ENCODE results near the gene ABCC10. TPM values are rescaled to one million over a fixed set of nuclear protein-coding genes. Genes with fewer than 3 reads are reported as not detected.

The ABCC10 gene
- total RNA-seq, 1 donor from 2014 or later, result 22.8 TPM

DNA sequence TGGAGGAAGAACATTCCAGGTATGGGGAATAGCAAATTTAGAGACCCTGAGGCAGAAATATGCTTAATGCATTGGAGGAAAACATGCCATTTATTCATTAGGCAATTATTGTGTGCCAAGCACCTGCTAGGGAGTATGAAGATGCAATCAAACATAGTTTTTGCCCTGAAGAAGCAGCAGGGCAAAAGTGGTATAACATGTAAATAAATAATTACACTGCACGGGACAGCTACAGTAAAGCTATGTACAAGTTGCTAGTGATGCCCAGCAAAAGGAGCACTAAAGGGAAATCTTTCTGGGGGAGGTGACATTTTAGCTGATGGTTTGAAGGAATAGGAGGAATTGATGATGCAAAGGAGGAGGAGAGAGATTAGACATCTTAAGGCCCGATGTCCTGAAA lies 49.4 kb downstream of the ABCC10 start:
- H3K9me3 ChIP-seq, result no peaks in the 10 kb centered on the region
- TF ChIP-seq POLR2AphosphoS5 (IDR thresholded peaks at IDR 0.05; ENCODE audit: insufficient read depth in 1 of 2, low read depth in 1 of 2) (no peak), POLR2A (IDR thresholded peaks at IDR 0.05) (no peak)
- TF ChIP-seq, protein P1, sequence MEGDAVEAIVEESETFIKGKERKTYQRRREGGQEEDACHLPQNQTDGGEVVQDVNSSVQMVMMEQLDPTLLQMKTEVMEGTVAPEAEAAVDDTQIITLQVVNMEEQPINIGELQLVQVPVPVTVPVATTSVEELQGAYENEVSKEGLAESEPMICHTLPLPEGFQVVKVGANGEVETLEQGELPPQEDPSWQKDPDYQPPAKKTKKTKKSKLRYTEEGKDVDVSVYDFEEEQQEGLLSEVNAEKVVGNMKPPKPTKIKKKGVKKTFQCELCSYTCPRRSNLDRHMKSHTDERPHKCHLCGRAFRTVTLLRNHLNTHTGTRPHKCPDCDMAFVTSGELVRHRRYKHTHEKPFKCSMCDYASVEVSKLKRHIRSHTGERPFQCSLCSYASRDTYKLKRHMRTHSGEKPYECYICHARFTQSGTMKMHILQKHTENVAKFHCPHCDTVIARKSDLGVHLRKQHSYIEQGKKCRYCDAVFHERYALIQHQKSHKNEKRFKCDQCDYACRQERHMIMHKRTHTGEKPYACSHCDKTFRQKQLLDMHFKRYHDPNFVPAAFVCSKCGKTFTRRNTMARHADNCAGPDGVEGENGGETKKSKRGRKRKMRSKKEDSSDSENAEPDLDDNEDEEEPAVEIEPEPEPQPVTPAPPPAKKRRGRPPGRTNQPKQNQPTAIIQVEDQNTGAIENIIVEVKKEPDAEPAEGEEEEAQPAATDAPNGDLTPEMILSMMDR (IDR thresholded peaks at IDR 0.05), result no peak
- no peaks in the 10 kb centered on the region for H3K36me3 ChIP-seq
- peak overlapping the region; percentile 90 for H3K27ac ChIP-seq
- no peak for DNase-seq (ENCODE audit: extremely low spot score in 2 of 2)
- intact Hi-C loops (cut with DNase I), result no loop called here
- peaks cover 38% of the 10 kb centered on the region for H3K4me1 ChIP-seq
- no peaks in the 10 kb centered on the region for H3K27me3 ChIP-seq
- H3K4me3 ChIP-seq, result peak overlapping the region; percentile 67 to 90

DNA sequence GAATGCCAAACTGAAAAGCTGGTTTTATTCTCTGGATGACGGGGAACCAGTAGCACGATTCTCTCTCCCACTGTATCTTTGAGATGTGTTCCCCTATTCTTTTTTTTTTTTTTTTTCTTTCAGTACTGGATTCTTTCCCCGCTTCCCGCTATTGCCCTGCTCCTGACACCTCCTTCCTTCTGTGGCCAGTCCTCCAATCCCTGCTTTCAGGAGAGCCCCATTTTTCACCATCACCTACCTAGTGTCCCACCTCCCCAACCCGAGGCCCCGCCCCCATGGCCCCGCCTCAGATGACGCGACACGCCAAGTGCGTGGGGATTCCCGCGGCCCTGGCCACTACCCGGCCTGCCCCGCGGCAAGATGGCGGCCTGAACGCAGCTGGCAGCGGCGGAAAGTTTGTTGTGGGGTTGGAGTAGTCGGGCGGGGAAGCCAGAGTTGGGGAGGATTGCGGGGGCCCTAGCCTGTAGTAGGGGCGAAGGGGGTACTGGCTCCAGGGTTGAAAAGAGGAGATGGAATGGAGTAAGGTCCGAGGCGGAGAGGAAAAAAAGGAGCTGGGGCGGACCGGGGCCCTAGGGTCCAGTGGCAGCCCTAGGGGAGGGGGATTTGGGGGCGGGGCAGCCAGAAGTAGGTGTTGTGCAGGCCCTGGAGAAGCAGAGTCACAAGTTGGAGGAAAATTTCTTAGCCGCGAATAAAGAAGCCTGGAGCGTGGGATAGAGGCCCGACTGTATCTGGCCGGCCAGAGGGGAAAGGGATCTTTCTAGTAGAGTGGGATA lies 50.1 kb downstream of the ABCC10 start, which contains the start of gene TJAP1:
Gene TJAP1, plus strand, starts transcription at position 336 of the 773 bp plus-strand sequence. CDS start 21,432 bp downstream, outside the sequence.
- H3K36me3 ChIP-seq, result no peaks in the 10 kb centered on the region
- no peaks in the 10 kb centered on the region for H3K9me3 ChIP-seq
- peaks cover 44% of the 10 kb centered on the region for H3K4me1 ChIP-seq
- DNase-seq (ENCODE audit: extremely low spot score in 2 of 2), result no peak
- peak within 1 kb of the TSS; percentile 90 for H3K27ac ChIP-seq
- H3K4me3 ChIP-seq, result peak within 1 kb of the TSS; percentile 67 to 90
- intact Hi-C loops (cut with DNase I), result no loop called here
- no peaks in the 10 kb centered on the region for H3K27me3 ChIP-seq
- TF ChIP-seq POLR2AphosphoS5 (IDR thresholded peaks at IDR 0.05; ENCODE audit: insufficient read depth in 1 of 2, low read depth in 1 of 2), result peak; percentile 77 to 87
- TF ChIP-seq, protein P1 (IDR thresholded peaks at IDR 0.05), result no peak
- TF ChIP-seq POLR2A (IDR thresholded peaks at IDR 0.05), result peak in 1 of 2 donors; percentile 39

DNA sequence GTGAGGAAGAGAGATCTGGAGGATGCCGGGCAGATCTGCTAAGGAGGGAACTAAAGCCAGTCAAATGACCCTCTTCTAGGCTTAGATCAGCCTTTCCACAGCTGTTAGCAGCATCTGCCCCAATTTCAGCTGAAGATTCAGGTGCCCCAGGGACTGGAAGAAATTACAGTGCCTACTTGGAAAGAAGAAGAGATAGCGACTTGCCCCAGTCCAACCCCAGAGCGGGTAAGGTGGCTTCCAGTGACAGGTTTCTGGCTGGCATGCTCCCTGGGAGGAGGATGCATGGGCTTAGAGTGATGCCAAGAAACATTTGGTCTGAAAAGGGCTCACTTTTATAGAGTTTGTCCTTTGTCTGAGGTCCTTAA lies 50.6 kb downstream of the ABCC10 start:
- no peak for DNase-seq (ENCODE audit: extremely low spot score in 2 of 2)
- intact Hi-C loops (cut with DNase I), result no loop called here
- Histone ChIP-seq H3K27ac (peak overlapping the region; percentile 90), H3K4me3 (peak overlapping the region; percentile 67 to 90), H3K9me3 (no peaks in the 10 kb centered on the region), H3K36me3 (no peaks in the 10 kb centered on the region), H3K27me3 (no peaks in the 10 kb centered on the region), H3K4me1 (peaks cover 47% of the 10 kb centered on the region)
- TF ChIP-seq POLR2A (IDR thresholded peaks at IDR 0.05), result no peak

DNA sequence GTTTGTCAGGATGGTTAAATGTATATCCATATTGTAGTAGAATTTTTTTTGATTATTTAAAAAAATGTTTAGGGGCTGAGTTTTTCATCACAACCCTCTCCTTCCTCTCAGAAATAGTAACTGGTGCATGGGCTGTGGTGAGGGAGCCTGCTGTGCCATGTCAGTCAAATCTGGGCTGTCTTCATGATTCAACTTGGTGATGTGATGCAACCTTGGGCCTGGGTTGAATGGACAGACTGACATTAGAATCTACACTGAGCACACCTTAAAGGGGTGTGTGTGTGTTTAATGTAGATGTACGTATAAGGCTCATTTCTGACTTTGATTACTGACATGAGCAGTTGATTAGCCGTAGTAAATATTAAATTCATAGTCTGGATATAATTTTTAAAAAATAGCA lies 53.7 kb downstream of the ABCC10 start:
- no peak overlapping the region for H3K4me3 ChIP-seq
- H3K4me1 ChIP-seq, result peaks cover 47% of the 10 kb centered on the region
- no peaks in the 10 kb centered on the region for H3K9me3 ChIP-seq
- DNase-seq (ENCODE audit: extremely low spot score in 2 of 2), result no peak
- H3K27ac ChIP-seq, result no peak overlapping the region
- intact Hi-C loops (cut with DNase I), result no loop called here
- TF ChIP-seq POLR2AphosphoS5 (IDR thresholded peaks at IDR 0.05; ENCODE audit: insufficient read depth in 1 of 2, low read depth in 1 of 2), result no peak
- TF ChIP-seq POLR2A (IDR thresholded peaks at IDR 0.05), result no peak
- TF ChIP-seq, protein P1 (IDR thresholded peaks at IDR 0.05), result no peak
- H3K27me3 ChIP-seq, result no peaks in the 10 kb centered on the region
- H3K36me3 ChIP-seq, result no peaks in the 10 kb centered on the region

DNA sequence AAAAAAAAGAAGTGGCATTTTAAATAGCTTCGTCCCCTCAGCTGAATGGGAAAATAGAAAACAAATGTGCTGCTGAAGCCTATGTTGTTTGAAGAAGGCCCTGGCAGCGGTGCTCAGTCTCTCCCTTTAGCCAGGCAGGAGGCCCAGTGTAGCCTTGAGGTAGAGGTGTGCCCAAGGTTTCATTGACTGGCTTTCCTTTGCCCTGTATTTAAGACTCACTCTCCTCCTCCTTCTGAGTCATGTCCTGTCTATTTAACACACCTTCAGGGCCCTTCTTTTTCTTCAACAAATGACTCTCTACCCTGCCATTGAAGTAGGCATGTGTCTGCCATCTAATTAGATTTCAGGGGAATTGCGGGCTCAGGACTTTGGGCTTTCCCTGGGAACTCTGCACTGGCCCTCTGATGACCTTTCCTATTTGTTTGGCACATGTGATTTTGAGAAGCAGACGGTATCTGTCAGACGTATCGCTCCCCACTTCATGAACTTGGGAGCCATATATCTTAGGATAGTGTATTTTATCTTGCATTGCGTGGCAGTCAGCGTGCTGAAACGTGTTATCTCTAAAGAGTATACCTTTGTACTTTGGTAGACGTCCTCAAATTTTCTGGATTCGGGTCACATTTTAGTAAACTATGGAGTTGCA lies 54.4 kb downstream of the ABCC10 start:
- intact Hi-C loops (cut with DNase I), result no loop called here
- H3K4me3 ChIP-seq, result no peak overlapping the region
- no peak overlapping the region for H3K27ac ChIP-seq
- H3K9me3 ChIP-seq, result no peaks in the 10 kb centered on the region
- H3K27me3 ChIP-seq, result no peaks in the 10 kb centered on the region
- H3K36me3 ChIP-seq, result no peaks in the 10 kb centered on the region
- no peak for TF ChIP-seq POLR2AphosphoS5 (IDR thresholded peaks at IDR 0.05; ENCODE audit: insufficient read depth in 1 of 2, low read depth in 1 of 2)
- TF ChIP-seq, protein P1 (IDR thresholded peaks at IDR 0.05), result no peak
- no peak for TF ChIP-seq POLR2A (IDR thresholded peaks at IDR 0.05)
- H3K4me1 ChIP-seq, result peaks cover 47% of the 10 kb centered on the region
- DNase-seq (ENCODE audit: extremely low spot score in 2 of 2), result no peak
